ENCODE data around the gene AVPR2. TPM values are rescaled to one million over a fixed set of nuclear protein-coding genes. Genes with fewer than 3 reads are reported as not detected.
A peak's percentile ranks its signal among the peaks of the same experiment; 100 is the strongest.

The AVPR2 gene
- total and polyA plus RNA-seq, 10 of the 15 experiments (the other 5 are each of a cell fraction or from before 2014, with no cell fraction given) = 0.12 to 0.37 TPM; not detected in 8

- TSS peak; percentile 98 for BruUV-seq (replicated peaks)
- ChIA-PET CTCF (interaction anchor here (1.0 to 8.7 kb wide), 11 partner anchors 11 to 163 kb away, joined by 3 to 172 read pairs (median 4); partner anchors contain the start of genes NAA10 and RENBP), POLR2A (interaction anchor here (0.7 to 5.8 kb wide), 19 partner anchors 8 to 200 kb away, joined by 3 to 68 read pairs (median 4); partner anchors contain the start of genes HCFC1, IDH3G, IRAK1 and NAA10), RAD21 (ENCODE audit: unreplicated experiment) (interaction anchor here (1.0 to 6.2 kb wide), 15 partner anchors 9 to 239 kb away, joined by 3 to 59 read pairs (median 5); partner anchors contain the start of genes HCFC1, IDH3G, NAA10 and RENBP), SMC1A (ENCODE audit: uncharacterized antibody, unreplicated experiment) (interaction anchor here (0.7 to 5.5 kb wide), 7 partner anchors 8 to 343 kb away, joined by 3 to 61 read pairs (median 4); partner anchors contain the start of genes IDH3G and SSR4)
- Histone ChIP-seq H3K4me2 (ENCODE audit: control insufficient read depth, insufficient read depth) (peak within 1 kb of the TSS; percentile 93), H3K27ac (ENCODE audit: control insufficient read depth, insufficient read depth) (peak within 1 kb of the TSS; percentile 98), H3K27me3 (replicated peaks in 1 of 2; ENCODE audit: control insufficient read depth in 2 of 2, insufficient read depth in 2 of 2, low read length in 1 of 2) (no peaks in the 10 kb centered on the region), H3K4me3 (peak within 1 kb of the TSS; percentile 74), H3K36me3 (ENCODE audit: control insufficient read depth in 2 of 2, insufficient read depth in 2 of 2, low read length in 1 of 2) (peaks cover 0 to 2% of the 10 kb centered on the region in 2 experiments; a peak in 2 of 4 replicates), H3K79me2 (ENCODE audit: control insufficient read depth, insufficient read depth, low read length) (peaks cover 39% of the 10 kb centered on the region), H2AFZ (ENCODE audit: control insufficient read depth, low read depth, low read length) (peak within 1 kb of the TSS; percentile 17; the same call in 1 of the 2 replicates), H3K4me1 (ENCODE audit: control insufficient read depth, insufficient read depth, low read length) (peaks cover 9% of the 10 kb centered on the region; the same call in 1 of the 2 replicates), H4K20me1 (ENCODE audit: control insufficient read depth, insufficient read depth) (no peaks in the 10 kb centered on the region), H3K9ac (ENCODE audit: control insufficient read depth, insufficient read depth, low read length) (peak within 1 kb of the TSS; percentile 97), H3K9me3 (replicated peaks; ENCODE audit: control insufficient read depth, insufficient read depth, low read length) (no peaks in the 10 kb centered on the region; the same call in 2 of the 3 replicates)
- intact Hi-C loops (cut with micrococcal nuclease; ENCODE audit: unreplicated experiment) (loop anchor here (2.0 to 5.0 kb wide), 4 partner anchors 45 to 446 kb away; partner anchors contain the start of genes ABCD1, BCAP31, FLNA and HCFC1), in situ Hi-C loops (cut with MboI) (loop anchor here (10.0 kb wide), 1 partner anchor 59 kb away; no protein-coding TSS in a partner anchor)
- no peak for DNase-seq (ENCODE audit: low read depth, low spot score)
- FAIRE-seq = no peak
- 27% methylated on average over 40 of the region's 59 CpGs for WGBS (ENCODE audit: insufficient coverage, insufficient replicate concordance, low lambda C conversion rate, missing lambda C conversion rate)
- peak; percentile 31 for ATAC-seq
- TF ChIP-seq RUNX3 (IDR thresholded peaks at IDR 0.05; ENCODE audit: low read length) = no peak
- peak; percentile 28 for TF ChIP-seq MAX (IDR thresholded peaks at IDR 0.05; ENCODE audit: low read depth, low read length)
- 0 out of 2 replicates have a peak, but pooled peaks have one; percentile 8 for TF ChIP-seq TCF12 (IDR thresholded peaks at IDR 0.05; ENCODE audit: low read depth, low read length)
- no peak for TF ChIP-seq SP1 (IDR thresholded peaks at IDR 0.05; ENCODE audit: low read depth, low read length)
- peak; percentile 89 for TF ChIP-seq SMAD5 (IDR thresholded peaks at IDR 0.05; ENCODE audit: low read depth)
- no peak for TF ChIP-seq RAD51 (IDR thresholded peaks at IDR 0.05)
- 0 out of 2 replicates have a peak, but pooled peaks have one; percentile 70 for TF ChIP-seq GATAD2B (conservative IDR thresholded peaks at IDR 0.05; ENCODE audit: low read depth)
- 0 out of 2 replicates have a peak, but pooled peaks have one; percentile 25 for TF ChIP-seq ZNF217 (IDR thresholded peaks at IDR 0.05)
- peak; percentile 62; the same call in 1 of the 2 replicates for TF ChIP-seq DPF2 (IDR thresholded peaks at IDR 0.05)
- TF ChIP-seq E4F1 (IDR thresholded peaks at IDR 0.05; ENCODE audit: borderline replicate concordance, partially characterized antibody) = no peak
- TF ChIP-seq ZBED1 (IDR thresholded peaks at IDR 0.05; ENCODE audit: borderline replicate concordance) = peak; percentile 83
- no peak for TF ChIP-seq HDGF (IDR thresholded peaks at IDR 0.05)
- TF ChIP-seq YY1 (IDR thresholded peaks at IDR 0.05; ENCODE audit: low read depth, low read length) = peak; percentile 80
- peak in 1 of 2 experiments; percentile 29; a peak in 1 of 3 replicates for TF ChIP-seq EGR1 (IDR thresholded peaks at IDR 0.05; ENCODE audit: borderline replicate concordance in 1 of 2, low read depth in 2 of 2, low read length in 2 of 2)
- no peak for TF ChIP-seq HDAC2 (IDR thresholded peaks at IDR 0.05)
- TF ChIP-seq ZNF592 (IDR thresholded peaks at IDR 0.05) = no peak
- TF ChIP-seq LARP7 (IDR thresholded peaks at IDR 0.05) = 0 out of 2 replicates have a peak, but pooled peaks have one; percentile 88
- TF ChIP-seq POLR2A (IDR thresholded peaks at IDR 0.05; ENCODE audit: low read depth, low read length) = peak; percentile 71
Measured at GRCh38 chrX:153925739-153926551, 21.5 kb downstream of the AVPR2 start, which contains the start of gene ARHGAP4. Gene ARHGAP4 (minus strand): TSS chrX:153926264. CDS start chrX:153926202, 62 bp downstream.
